IMR-90 (cell line): ENCODE measurements around the gene CUL9. TPM values are rescaled to one million over a fixed set of nuclear protein-coding genes. Genes with fewer than 3 reads are reported as not detected.

Source experiments
- ATAC-seq: fragments of 200-7000 bp; cut with Tn5 transposase; 2 replicates; pipeline ENCODE4 v1.9.1; 2020; ENCODE audit warnings: low read depth, mild to moderate bottlenecking, moderate library complexity
- BruUV-seq: library from RNA; stranded (reverse); fragments of 400-500 nt; replicated peaks from 2 replicates; lab custom pipeline; 2021; lab: Mats Ljungman, UMichigan
- CTCF ChIA-PET: fragments of 300-600 bp; formaldehyde crosslinking; extraction: SDS; loops from one replicate; lab custom pipeline; 2021; ENCODE audit warnings: antibody characterized with exemption; lab: Yijun Ruan, JAX
- POLR2A ChIA-PET: fragments of 300-600 bp; sonication (Branson Sonifier 250); formaldehyde crosslinking; loops from one replicate; lab custom pipeline; 2022; ENCODE audit warnings: antibody characterized with exemption; ENCODE audit not compliant: unreplicated experiment; lab: Charles Lee
- DNase-seq: peaks from one replicate; pipeline ENCODE4 v3.0.0; 2013
- H2AFZ ChIP-seq: replicated peaks from 2 replicates; pipeline ENCODE3; 2013; ENCODE audit warnings: low read length, mild to moderate bottlenecking; ENCODE audit not compliant: poor library complexity
- H2AK5ac ChIP-seq: 2 replicates; pipeline ENCODE4 v1.6.1; 2013; ENCODE audit warnings: low read depth, low read length, inconsistent platforms
- H2AK9ac ChIP-seq: replicated peaks from 2 replicates; pipeline ENCODE3; 2013; ENCODE audit warnings: mild to moderate bottlenecking, low read depth, low read length, moderate library complexity; ENCODE audit not compliant: poor library complexity
- H2BK120ac ChIP-seq: 2 replicates; pipeline ENCODE4 v1.6.1; 2013; ENCODE audit warnings: low read depth, low read length, inconsistent platforms
- H2BK15ac ChIP-seq: 3 replicates; pipeline ENCODE4 v1.6.1; 2013; ENCODE audit warnings: low read depth, low read length, inconsistent platforms
- H2BK20ac ChIP-seq: 2 replicates; pipeline ENCODE4 v1.6.1; 2013; ENCODE audit warnings: low read depth, mild to moderate bottlenecking, inconsistent platforms, low read length, moderate library complexity
- H2BK5ac ChIP-seq: 2 replicates; pipeline ENCODE4 v1.6.1; 2013; ENCODE audit warnings: mild to moderate bottlenecking, low read depth, low read length, inconsistent platforms; ENCODE audit not compliant: poor library complexity, severe bottlenecking
- H3K14ac ChIP-seq: replicated peaks from 2 replicates; pipeline ENCODE4 v1.6.1; 2013; ENCODE audit warnings: low read depth, low read length, inconsistent platforms
- H3K18ac ChIP-seq: 2 replicates; pipeline ENCODE4 v1.6.1; 2013; ENCODE audit warnings: low read depth, low read length, control low read depth
- H3K23ac ChIP-seq: 2 replicates; pipeline ENCODE4 v1.6.1; 2013; ENCODE audit warnings: low read depth, low read length, inconsistent platforms
- H3K27ac ChIP-seq: 2 replicates; pipeline ENCODE4 v1.5.1; 2013; ENCODE audit warnings: mild to moderate bottlenecking, control low read depth, low read length; ENCODE audit not compliant: insufficient read depth
- H3K27me3 ChIP-seq: 2 replicates; pipeline ENCODE4 v1.6.1; 2013; ENCODE audit warnings: low read length; ENCODE audit not compliant: control insufficient read depth, insufficient read depth
- H3K36me3 ChIP-seq: 2 replicates; pipeline ENCODE4 v1.6.1; 2013; ENCODE audit warnings: low read length, mixed read lengths; ENCODE audit not compliant: control insufficient read depth, insufficient read depth
- H3K4ac ChIP-seq: 2 replicates; pipeline ENCODE4 v1.6.1; 2013; ENCODE audit warnings: low read depth, low read length, inconsistent platforms
- H3K4me1 ChIP-seq: 2 replicates; pipeline ENCODE4 v1.6.1; 2013; ENCODE audit warnings: low read length, mixed read lengths; ENCODE audit not compliant: control insufficient read depth, insufficient read depth
- H3K4me2 ChIP-seq: 2 replicates; pipeline ENCODE4 v1.6.1; 2013; ENCODE audit warnings: low read depth, mild to moderate bottlenecking, control low read depth, low read length, moderate library complexity
- H3K4me3 ChIP-seq: 2 replicates; pipeline ENCODE4 v1.5.1; 2013; ENCODE audit warnings: low read depth, mild to moderate bottlenecking, control low read depth, low read length, moderate library complexity; ENCODE audit not compliant: insufficient read depth
- H3K56ac ChIP-seq: 2 replicates; pipeline ENCODE4 v1.6.1; 2013; ENCODE audit warnings: low read length, inconsistent platforms; ENCODE audit not compliant: insufficient read depth; ENCODE audit errors: extremely low read depth
- H3K79me1 ChIP-seq, 2 experiments: 2 replicates each; pipeline ENCODE4 v1.6.1; 2013; ENCODE audit warnings: low read length in 2 of 2, inconsistent platforms in 1 of 2, low read depth in 1 of 2
- H3K9ac ChIP-seq: 2 replicates; pipeline ENCODE4 v1.6.1; 2013; ENCODE audit warnings: low read depth, low read length, control low read depth
- H3K9me1 ChIP-seq: 2 replicates; pipeline ENCODE4 v1.6.1; 2013; ENCODE audit warnings: low read length, inconsistent platforms; ENCODE audit not compliant: insufficient read depth
- H3K9me3 ChIP-seq: 2 replicates; pipeline ENCODE4 v1.6.1; 2013; ENCODE audit warnings: low read length; ENCODE audit not compliant: control insufficient read depth, insufficient read depth
- H4K20me1 ChIP-seq: 2 replicates; pipeline ENCODE4 v1.6.1; 2013; ENCODE audit warnings: low read length, inconsistent platforms; ENCODE audit not compliant: insufficient read depth
- H4K5ac ChIP-seq: 2 replicates; pipeline ENCODE4 v1.6.1; 2013; ENCODE audit warnings: mild to moderate bottlenecking, low read depth, low read length, control low read depth
- H4K8ac ChIP-seq, 2 experiments: 2 replicates each; pipeline ENCODE4 v1.6.1; 2013; ENCODE audit warnings: low read depth in 2 of 2, low read length in 2 of 2, control low read depth in 1 of 2, inconsistent platforms in 1 of 2
- H4K91ac ChIP-seq: 2 replicates; pipeline ENCODE4 v1.6.1; 2013; ENCODE audit warnings: low read depth, low read length, inconsistent platforms; ENCODE audit not compliant: insufficient read depth
- CTCF ChIP-seq: conservative IDR thresholded peaks from 2 replicates; pipeline ENCODE4 v1.5.1; 2012; ENCODE audit warnings: mild to moderate bottlenecking, low read depth, low read length, improper control_type of control experiment
- MXI1 ChIP-seq: IDR thresholded peaks from 2 replicates; pipeline ENCODE4 v1.6.1; 2012; ENCODE audit warnings: low read depth, mild to moderate bottlenecking, low read length, moderate library complexity, borderline replicate concordance
- NFE2L2 ChIP-seq: fragments of 150-350 bp; IDR thresholded peaks from 2 replicates; pipeline ENCODE4 v1.6.1; 2016; ENCODE audit warnings: low read depth, mild to moderate bottlenecking, low read length
- POLR2A ChIP-seq: IDR thresholded peaks from 2 replicates; pipeline ENCODE4 v1.6.1; 2012; ENCODE audit warnings: mild to moderate bottlenecking, low read depth, low read length
- RAD21 ChIP-seq: IDR thresholded peaks from 2 replicates; pipeline ENCODE4 v1.6.1; 2012; ENCODE audit warnings: low read length, improper control_type of control experiment
- RCOR1 ChIP-seq: IDR thresholded peaks from 2 replicates; pipeline ENCODE4 v1.6.1; 2012; ENCODE audit warnings: mild to moderate bottlenecking, low read length, improper control_type of control experiment; ENCODE audit not compliant: insufficient replicate concordance
- RFX5 ChIP-seq: IDR thresholded peaks from 2 replicates; pipeline ENCODE4 v1.8.0; 2012; ENCODE audit warnings: low read depth, mild to moderate bottlenecking, low read length, moderate library complexity
- SMC3 ChIP-seq: fragments of 150-350 bp; IDR thresholded peaks from 2 replicates; pipeline ENCODE4 v1.6.1; 2016; ENCODE audit warnings: low read depth, mild to moderate bottlenecking, antibody characterized with exemption, low read length, moderate library complexity
- USF2 ChIP-seq: fragments of 150-350 bp; IDR thresholded peaks from 2 replicates; pipeline ENCODE4 v1.6.1; 2017; ENCODE audit warnings: mild to moderate bottlenecking, antibody characterized with exemption, low read length, low read depth
- dilution Hi-C: fragments of 300-500 bp; cut with HindIII; formaldehyde crosslinking; loops from one replicate; pipeline ENCODE4 v1.14.3; 2018; ENCODE audit warnings: low sequenced_read_pairs; ENCODE audit not compliant: unreplicated experiment
- in situ Hi-C: fragments of 300-500 bp; cut with MboI; formaldehyde crosslinking; loops from 3 replicates; pipeline ENCODE4 v1.14.3; 2019; ENCODE audit warnings: low sequenced_read_pairs, inconsistent platforms, mixed read lengths
- intact Hi-C: fragments of 100-400 bp; cut with micrococcal nuclease; formaldehyde crosslinking; loops from 2 replicates; pipeline ENCODE4 v1.10.0; 2022
- polyA plus RNA-seq, 3 experiments: library from polyadenylated mRNA; depleted of rRNA; stranded (reverse); fragments of >200 nt; gene quantifications; 2 replicates each; pipeline ENCODE4 v1.2.3, GENCODE V29; 2012; ENCODE audit warnings: low replicate concordance in 1 of 3
- total RNA-seq: library from RNA; depleted of rRNA; stranded (reverse); fragments of >200 nt; gene quantifications from 2 replicates; pipeline ENCODE4 v1.2.3, GENCODE V29; 2012

Gene CUL9
- total and polyA plus RNA-seq, 2 of the 4 experiments (the other 2 are of a cell fraction), result 7.7 to 19.5 TPM

GRCh38 chr6:43248101-43248500 lies 66.1 kb downstream of the CUL9 start (continued):
- no peak for TF ChIP-seq RFX5
- no peak for TF ChIP-seq POLR2A
- TF ChIP-seq RCOR1, result no peak
- TF ChIP-seq RAD21, result no peak

- ChIA-PET CTCF (no interaction called here), POLR2A (no interaction called here)
- peaks cover 80% of the 10 kb centered on the region for H3K27me3 ChIP-seq
- no peak overlapping the region for H3K14ac ChIP-seq
- in situ Hi-C loops, result no loop called here
- no peak overlapping the region for H3K56ac ChIP-seq
- H4K20me1 ChIP-seq, result no peaks in the 10 kb centered on the region
- no peak overlapping the region for H4K5ac ChIP-seq
- TF ChIP-seq SMC3, result no peak
- no peak for TF ChIP-seq CTCF
- TF ChIP-seq NFE2L2, result no peak
- TF ChIP-seq MXI1, result no peak
- no peak for TF ChIP-seq USF2
- no peaks in the 10 kb centered on the region for H3K36me3 ChIP-seq
- H3K27ac ChIP-seq, result no peak overlapping the region
- H2BK20ac ChIP-seq, result no peak overlapping the region
- no peaks in the 10 kb centered on the region for H3K79me1 ChIP-seq
- no peak overlapping the region for H3K4ac ChIP-seq
- 0 out of 2 replicates have a peak, but pooled peaks cover 4% of the 10 kb centered on the region for H3K9me1 ChIP-seq
- no peak for ATAC-seq
- dilution Hi-C loops, result no loop called here
- no peak overlapping the region for H2BK120ac ChIP-seq
- no peak overlapping the region for H2BK5ac ChIP-seq
- no peak overlapping the region for H2BK15ac ChIP-seq
- no peak overlapping the region for H2AK5ac ChIP-seq
- H3K9me3 ChIP-seq, result no peaks in the 10 kb centered on the region
- no peak overlapping the region for H3K23ac ChIP-seq
- H3K18ac ChIP-seq, result no peak overlapping the region
- H3K4me1 ChIP-seq, result no peaks in the 10 kb centered on the region; the same call in 1 of the 2 replicates
- no TSS peak for BruUV-seq
- intact Hi-C loops, result no loop called here
- no peak for DNase-seq
- H4K91ac ChIP-seq, result no peak overlapping the region
- H4K8ac ChIP-seq, result no peak overlapping the region
- no peak overlapping the region for H3K9ac ChIP-seq
- H3K4me3 ChIP-seq, result no peak overlapping the region
- H2AK9ac ChIP-seq, result no peak overlapping the region
- H3K4me2 ChIP-seq, result no peak overlapping the region
- H2AFZ ChIP-seq, result no peak overlapping the region
Observed at GRCh38 chr6:43248791-43249190, 66.8 kb downstream of the CUL9 start.
